HG02973 (cell line): ENCODE results near the gene KCTD4.
"Not testable (repeated sequence)": the region's sequence is repeated elsewhere in the genome, so short reads cannot be mapped to it uniquely, and the experiment has no call there.

Experiments used
- ATAC-seq: cut with Tn5 transposase; IDR thresholded peaks from one replicate; pipeline ENCODE4 v1.9.1; 2021; ENCODE audit warnings: moderate library complexity; ENCODE audit not compliant: unreplicated experiment

KCTD4 gene

GRCh38 chr13:45200701-45201232 is at the start of gene KCTD4:
Gene KCTD4 (minus strand): TSS chr13:45201045. CDS start chr13:45194567, 6,478 bp downstream.
- no peak for ATAC-seq

DNA sequence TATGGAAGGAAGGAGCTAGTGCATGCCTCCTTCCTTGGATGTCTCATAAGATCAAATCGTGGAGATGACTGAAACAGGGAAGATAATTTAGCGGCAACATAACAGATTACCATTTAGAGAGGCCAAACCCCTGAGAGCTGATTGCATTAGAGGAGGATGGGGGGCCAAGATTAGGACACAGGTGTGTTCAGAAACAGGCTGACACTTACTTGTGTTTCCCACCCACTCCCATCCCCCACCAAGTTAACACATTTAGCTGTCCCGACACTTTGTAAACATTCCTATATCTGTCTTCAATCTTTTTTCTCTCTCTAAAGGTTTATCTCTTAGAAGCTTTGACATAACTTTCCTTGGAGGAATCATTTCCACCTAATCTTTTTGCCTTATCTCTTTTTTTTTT is 48.8 kb upstream of the KCTD4 start:
- ATAC-seq, result no peak

DNA sequence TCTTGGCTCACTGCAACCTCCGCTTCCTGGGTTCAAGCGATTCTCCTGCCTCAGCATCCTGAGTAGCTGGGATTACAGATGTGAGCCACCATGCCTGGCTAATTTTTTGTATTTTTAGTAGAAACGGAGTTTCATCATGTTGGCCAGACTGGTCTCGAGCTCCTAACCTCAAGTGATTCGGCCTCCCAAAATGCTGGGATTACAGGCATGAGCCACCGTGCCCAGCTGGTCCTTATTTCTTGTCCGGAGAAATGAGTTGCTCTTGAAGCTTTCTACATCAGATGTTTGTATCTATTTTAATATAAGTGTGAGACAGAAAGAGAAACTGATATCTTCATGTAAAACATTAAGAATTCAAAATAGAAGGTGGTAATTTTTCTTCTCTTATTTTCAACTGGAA is 43.9 kb upstream of the KCTD4 start:
- not testable (repeated sequence) for ATAC-seq

DNA sequence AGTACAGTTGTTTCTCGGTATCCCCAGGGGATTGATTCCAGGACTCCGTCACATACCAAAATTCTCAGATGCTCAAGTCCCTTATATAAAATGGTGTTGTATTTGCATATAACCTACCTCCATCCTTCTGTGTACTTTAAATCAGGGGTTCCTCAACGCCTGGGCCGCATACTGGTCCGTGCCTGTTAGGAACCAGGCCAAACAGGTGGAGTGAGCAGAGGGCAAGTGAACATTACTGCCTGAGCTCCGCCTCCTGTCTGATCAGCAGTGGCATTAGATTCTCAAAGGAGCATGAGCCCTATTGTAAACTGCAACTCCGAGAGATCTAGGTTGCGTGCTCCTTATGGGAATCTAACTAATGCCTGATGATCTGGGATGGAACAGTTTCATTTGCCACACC is 42.2 kb upstream of the KCTD4 start:
- no peak for ATAC-seq

GRCh38 chr13:45242524-45242923 is 41.7 kb upstream of the KCTD4 start:
- no peak for ATAC-seq

- ATAC-seq, result no peak
Measured at GRCh38 chr13:45242070-45242469, 41.2 kb upstream of the KCTD4 start.

GRCh38 chr13:45240143-45240542 is 39.3 kb upstream of the KCTD4 start:
- ATAC-seq, result no peak

GRCh38 chr13:45238945-45239795 is 38.3 kb upstream of the KCTD4 start:
- ATAC-seq, result no peak

DNA sequence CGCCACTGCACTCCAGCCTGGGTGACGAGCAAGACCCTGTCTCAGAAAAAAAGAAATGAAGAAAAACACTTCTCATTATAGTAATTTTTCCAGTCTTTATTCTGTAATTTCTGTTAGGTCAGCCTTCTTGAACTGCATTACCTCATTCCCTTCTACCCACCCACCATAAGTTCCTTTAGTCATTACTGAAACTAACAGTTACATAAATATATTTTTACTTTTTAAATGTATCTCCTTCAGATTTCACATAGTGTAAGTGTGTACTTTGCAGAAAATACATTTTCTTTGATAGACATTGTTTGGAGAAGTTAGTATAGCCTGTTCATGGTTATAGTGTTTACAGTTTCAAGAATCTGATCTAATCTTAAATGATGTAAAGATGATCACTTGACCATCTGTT is 31.7 kb upstream of the KCTD4 start:
- no peak for ATAC-seq

- ATAC-seq, result no peak
Measured at GRCh38 chr13:45231722-45232121, 30.9 kb upstream of the KCTD4 start.

GRCh38 chr13:45231305-45231704 is 30.5 kb upstream of the KCTD4 start:
- ATAC-seq, result no peak

DNA sequence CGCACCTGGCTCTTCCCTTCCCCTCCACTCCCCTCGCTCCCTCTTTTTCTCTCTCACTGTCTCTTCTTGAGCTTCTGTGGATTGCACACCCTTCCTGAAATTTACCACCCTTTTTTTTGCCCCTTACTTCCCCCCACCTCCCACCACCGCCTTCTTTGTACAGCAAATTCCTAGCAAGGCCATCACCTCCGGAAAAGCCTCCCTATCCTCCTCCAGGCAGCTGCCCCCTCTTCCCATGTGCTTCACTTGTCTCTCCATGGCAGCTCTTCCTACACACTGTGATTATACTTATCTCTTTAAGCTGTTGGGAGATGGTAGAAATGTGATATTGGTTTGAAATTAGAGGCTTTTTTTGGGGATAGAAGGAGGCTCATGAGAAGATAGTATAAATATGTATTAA is 28.3 kb upstream of the KCTD4 start:
- no peak for ATAC-seq

DNA sequence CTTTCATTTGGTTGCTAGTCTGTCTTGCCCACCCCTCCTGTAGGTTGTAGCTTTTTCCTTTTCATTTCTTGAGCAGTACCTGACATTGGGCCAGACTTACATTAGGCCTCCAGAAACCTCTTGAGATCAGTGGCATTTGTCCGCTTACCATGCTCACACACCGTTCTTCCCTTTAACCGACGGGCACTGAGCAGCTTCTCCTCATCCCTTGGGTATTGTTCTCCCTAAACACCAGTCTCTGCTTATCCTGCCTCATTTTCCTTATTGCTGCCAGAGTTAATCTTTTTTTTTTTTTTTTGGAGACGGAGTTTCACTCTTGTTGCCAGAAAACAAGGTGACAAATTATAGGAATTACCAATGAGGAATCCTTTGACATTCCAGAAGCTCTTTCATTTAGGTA is 27.2 kb upstream of the KCTD4 start:
- no peak for ATAC-seq

DNA sequence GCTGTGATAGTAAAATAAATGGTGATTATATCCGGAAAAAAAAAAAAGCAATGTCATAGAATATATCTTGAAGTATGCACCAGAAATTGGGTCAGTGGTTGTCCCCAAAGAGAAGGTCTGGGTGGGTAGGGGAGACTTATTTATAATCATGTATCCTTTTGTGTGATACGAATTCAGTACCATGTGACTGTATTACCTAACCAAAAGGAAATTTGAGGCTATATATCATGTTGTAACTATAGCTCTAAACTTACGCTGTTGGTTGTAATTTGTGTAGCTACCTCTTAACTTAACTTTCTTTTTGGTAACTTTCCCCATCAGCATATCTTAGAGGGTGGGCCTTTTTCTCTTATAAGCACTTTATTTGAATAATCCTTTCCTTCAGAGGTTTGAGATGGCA is 25.2 kb upstream of the KCTD4 start:
- no peak for ATAC-seq

DNA sequence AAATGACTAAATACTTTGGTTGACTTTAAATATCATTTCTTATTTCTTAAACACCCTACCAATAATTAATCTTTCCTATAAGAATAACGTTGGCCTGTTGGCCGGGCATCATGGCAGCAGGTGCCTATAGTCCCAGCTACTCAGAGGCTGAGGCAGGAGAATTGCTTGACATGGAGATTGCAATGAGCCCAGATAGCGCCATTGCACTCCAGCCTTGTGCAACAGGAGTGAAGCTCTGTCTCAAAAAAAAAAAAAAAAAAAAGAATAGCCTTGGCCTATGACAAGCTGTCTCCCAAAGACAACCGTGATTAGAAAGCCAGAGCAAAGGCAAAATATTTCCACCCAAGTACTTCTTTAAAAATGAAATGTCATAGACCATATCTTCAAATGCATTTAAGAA is 24.5 kb upstream of the KCTD4 start:
- no peak for ATAC-seq

DNA sequence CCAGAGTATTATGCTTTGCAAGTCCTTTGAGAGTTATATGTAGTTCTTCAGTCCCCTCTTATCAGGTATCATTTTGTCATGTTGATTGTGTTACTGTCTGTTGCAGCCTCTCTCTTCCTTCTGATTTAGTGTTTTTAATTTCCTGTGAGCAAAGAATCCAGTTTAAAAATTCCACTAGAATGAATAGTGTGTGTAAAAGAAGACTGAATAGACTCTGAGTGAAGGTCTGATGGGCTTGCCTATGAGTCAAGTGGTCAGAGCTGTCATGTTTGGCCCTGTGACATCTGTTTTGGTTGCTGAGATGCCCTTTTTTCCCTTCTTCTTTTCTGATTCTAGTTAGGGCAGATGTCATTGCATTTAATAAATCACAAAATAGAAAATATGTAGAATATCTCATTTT is 23.3 kb upstream of the KCTD4 start:
- no peak for ATAC-seq

- ATAC-seq, result no peak
Measured at GRCh38 chr13:45222919-45223318, 22.1 kb upstream of the KCTD4 start.

- ATAC-seq, result no peak
Measured at GRCh38 chr13:45222516-45222915, 21.7 kb upstream of the KCTD4 start.

DNA sequence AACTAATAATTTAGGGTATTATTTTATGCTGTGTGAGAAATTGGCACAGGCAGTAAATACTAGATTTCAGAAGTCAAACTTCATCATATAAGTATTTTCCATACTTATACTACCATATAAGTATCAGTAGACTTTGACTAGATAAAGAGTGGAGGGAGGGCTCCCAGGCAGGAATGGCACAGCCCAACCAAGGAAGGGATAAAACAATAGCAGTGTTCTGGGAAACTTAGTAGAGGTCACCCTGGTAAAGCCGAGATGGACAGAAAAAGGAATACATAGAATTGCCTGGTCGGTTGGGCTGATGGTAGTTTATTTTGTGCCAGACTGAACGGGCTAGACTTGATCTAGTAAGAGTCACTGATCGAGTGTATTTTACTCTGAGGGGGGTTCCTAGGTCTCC is 19.6 kb upstream of the KCTD4 start:
- no peak for ATAC-seq

GRCh38 chr13:45219938-45220375 is 19.1 kb upstream of the KCTD4 start:
- ATAC-seq, result no peak

DNA sequence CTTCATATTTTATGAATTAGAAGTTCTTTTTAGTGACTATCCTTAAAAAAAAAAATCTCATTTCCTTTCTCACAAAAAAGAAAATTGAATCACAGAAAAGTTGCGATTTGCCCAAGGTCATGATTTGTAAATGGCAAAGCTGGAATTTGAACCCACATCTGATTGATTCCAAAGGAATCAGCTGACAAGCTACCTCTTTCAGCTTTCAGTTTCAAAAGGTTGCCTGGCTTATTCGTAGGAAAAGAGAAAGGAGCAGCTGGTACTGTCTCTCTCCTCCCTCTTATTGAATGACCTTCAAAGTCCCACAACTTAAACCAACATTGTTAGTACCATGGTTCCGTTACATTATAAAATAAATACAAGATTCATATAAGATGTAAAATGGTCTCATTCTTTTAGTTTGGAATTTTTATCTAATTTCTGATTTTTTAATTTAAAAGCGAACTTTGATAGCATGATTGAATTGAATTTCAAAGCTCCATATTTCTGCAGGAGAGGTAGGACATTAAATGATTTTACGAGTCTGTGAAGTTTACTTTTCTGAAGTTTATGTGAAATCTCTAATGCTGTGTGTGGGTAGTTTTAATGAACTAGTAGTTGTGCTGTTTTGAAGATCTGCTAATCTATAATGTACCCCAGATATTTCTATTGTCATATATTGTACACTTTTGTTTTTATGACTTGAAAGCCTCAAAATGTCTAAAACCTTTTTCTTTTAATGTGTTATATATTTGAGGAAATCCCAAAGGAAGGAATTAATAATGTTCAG is 18.5 kb upstream of the KCTD4 start:
- no peak for ATAC-seq

- no peak for ATAC-seq
Measured at GRCh38 chr13:45218689-45219088, 17.8 kb upstream of the KCTD4 start.
